HG03439 (cell line): ENCODE data around the gene GRAMD4.

Experiments used
- ATAC-seq: cut with Tn5 transposase; IDR thresholded peaks from one replicate; pipeline ENCODE4 v1.9.1; 2021; ENCODE audit warnings: mild to moderate bottlenecking, moderate library complexity; ENCODE audit not compliant: unreplicated experiment

Gene GRAMD4

GRCh38 chr22:46707305-46707704, 87.1 kb downstream of the GRAMD4 start:
- no peak for ATAC-seq

GRCh38 chr22:46707827-46708570, 87.8 kb downstream of the GRAMD4 start:
- no peak for ATAC-seq

- no peak for ATAC-seq
Observed at GRCh38 chr22:46708766-46709330, 88.7 kb downstream of the GRAMD4 start.

GRCh38 chr22:46710806-46711205, 90.6 kb downstream of the GRAMD4 start:
- ATAC-seq, result no peak

- no peak for ATAC-seq
Observed at GRCh38 chr22:46712288-46712687, 92.1 kb downstream of the GRAMD4 start.

GRCh38 chr22:46714550-46714949, 94.4 kb downstream of the GRAMD4 start:
- no peak for ATAC-seq

GRCh38 chr22:46719921-46720320, 99.7 kb downstream of the GRAMD4 start:
- ATAC-seq, result no peak

- ATAC-seq, result no peak
Observed at GRCh38 chr22:46721501-46722085, 101.4 kb downstream of the GRAMD4 start.

- no peak for ATAC-seq
Observed at GRCh38 chr22:46723882-46724281, 103.7 kb downstream of the GRAMD4 start.

GRCh38 chr22:46725096-46725495, 104.9 kb downstream of the GRAMD4 start:
- ATAC-seq, result no peak

GRCh38 chr22:46726066-46726985, 106.1 kb downstream of the GRAMD4 start:
- ATAC-seq, result no peak

- ATAC-seq, result no peak
Observed at GRCh38 chr22:46726986-46727317, 106.8 kb downstream of the GRAMD4 start.

GRCh38 chr22:46727813-46728364, 107.7 kb downstream of the GRAMD4 start:
- ATAC-seq, result no peak

- ATAC-seq, result no peak
Observed at GRCh38 chr22:46728470-46728869, 108.3 kb downstream of the GRAMD4 start.
